Subcutaneous abdominal adipose tissue (tissue), 5 donors: ENCODE data around the gene ZDHHC14.
"Not testable (repeated sequence)": the region's sequence is repeated elsewhere in the genome, so short reads cannot be mapped to it uniquely, and the experiment has no call there.

ENCODE experiments used
- H3K27ac ChIP-seq: one replicate; pipeline ENCODE4 v1.7.0; 2013; ENCODE audit warnings: low read depth, mild to moderate bottlenecking, inconsistent platforms, low read length, moderate library complexity
- H3K27me3 ChIP-seq, 5 donors: one replicate each; pipeline ENCODE4 v1.7.0; 2013; ENCODE audit warnings: low read length in 5 of 5, inconsistent platforms in 1 of 5; ENCODE audit not compliant: control insufficient read depth in 5 of 5, insufficient read depth in 4 of 5
- H3K36me3 ChIP-seq, 5 donors: one replicate each; pipeline ENCODE4 v1.7.0; 2013; ENCODE audit warnings: low read length in 5 of 5; ENCODE audit not compliant: control insufficient read depth in 5 of 5, insufficient read depth in 5 of 5
- H3K4me1 ChIP-seq, 5 donors: one replicate each; pipeline ENCODE4 v1.7.0; 2013; ENCODE audit warnings: low read length in 5 of 5, mild to moderate bottlenecking in 3 of 5, moderate library complexity in 1 of 5; ENCODE audit not compliant: control insufficient read depth in 5 of 5, insufficient read depth in 5 of 5
- H3K4me3 ChIP-seq, 5 donors: one replicate each; pipeline ENCODE4 v1.7.0; 2013; ENCODE audit warnings: low read length in 5 of 5, low read depth in 1 of 5
- H3K9ac ChIP-seq, 5 donors: one replicate each; pipeline ENCODE4 v1.7.0; 2013; ENCODE audit warnings: low read length in 5 of 5, mild to moderate bottlenecking in 4 of 5, moderate library complexity in 3 of 5
- H3K9me3 ChIP-seq, 5 donors: one replicate each; pipeline ENCODE4 v1.7.0; 2013; ENCODE audit warnings: low read length in 5 of 5; ENCODE audit not compliant: control insufficient read depth in 5 of 5
- donor health status: healthy.
- donor health status: healthy.
- donor health status: healthy.
- donor health status: healthy.
- donor health status: healthy.

Gene ZDHHC14

GRCh38 chr6:157459327-157459726, 78.3 kb downstream of the ZDHHC14 start:
- Histone ChIP-seq H3K4me3 (no peak overlapping the region), H3K9me3 (no peaks in the 10 kb centered on the region), H3K36me3 (no peaks in the 10 kb centered on the region), H3K4me1 (peaks cover 0 to 49% (median 6%) of the 10 kb centered on the region in 5 donors), H3K27me3 (peaks cover 0 to 4% (median 0%) of the 10 kb centered on the region in 5 donors), H3K27ac (no peak overlapping the region), H3K9ac (no peak overlapping the region)

GRCh38 chr6:157460182-157460999, 79.4 kb downstream of the ZDHHC14 start:
- no peak overlapping the region for H3K27ac ChIP-seq

GRCh38 chr6:157461000-157461915, 80.3 kb downstream of the ZDHHC14 start:
- H3K9ac ChIP-seq: peak overlapping the region in 1 of 5 donors; percentile 30
- no peak overlapping the region for H3K4me3 ChIP-seq
- H3K9me3 ChIP-seq: no peaks in the 10 kb centered on the region
- H3K4me1 ChIP-seq: peaks cover 0 to 36% (median 5%) of the 10 kb centered on the region in 5 donors
- no peak overlapping the region for H3K27ac ChIP-seq
- peaks cover 0 to 4% (median 0%) of the 10 kb centered on the region in 5 donors for H3K27me3 ChIP-seq
- H3K36me3 ChIP-seq: no peaks in the 10 kb centered on the region

More at GRCh38 chr6:157460182-157460999, 79.4 kb downstream of the ZDHHC14 start:
- Histone ChIP-seq H3K9me3 (no peaks in the 10 kb centered on the region), H3K4me3 (no peak overlapping the region), H3K4me1 (peaks cover 0 to 45% (median 6%) of the 10 kb centered on the region in 5 donors), H3K36me3 (no peaks in the 10 kb centered on the region), H3K27me3 (peaks cover 0 to 4% (median 0%) of the 10 kb centered on the region in 5 donors), H3K9ac (no peak overlapping the region)

GRCh38 chr6:157462956-157463742, 82.2 kb downstream of the ZDHHC14 start:
- no peak overlapping the region for H3K4me3 ChIP-seq
- no peak overlapping the region for H3K9ac ChIP-seq
- peaks cover 0 to 34% (median 3%) of the 10 kb centered on the region in 5 donors for H3K4me1 ChIP-seq
- no peak overlapping the region for H3K27ac ChIP-seq
- H3K9me3 ChIP-seq: no peaks in the 10 kb centered on the region
- H3K36me3 ChIP-seq: no peaks in the 10 kb centered on the region
- peaks cover 0 to 4% (median 0%) of the 10 kb centered on the region in 5 donors for H3K27me3 ChIP-seq

- not testable (repeated sequence) for H3K9ac ChIP-seq
These were observed 82.7 kb downstream of the ZDHHC14 start for GRCh38 chr6:157463743-157464135.

GRCh38 chr6:157464653-157465535, 83.9 kb downstream of the ZDHHC14 start:
- Histone ChIP-seq H3K4me3 (no peak overlapping the region), H3K9me3 (no peaks in the 10 kb centered on the region), H3K4me1 (peaks cover 0 to 34% (median 3%) of the 10 kb centered on the region in 5 donors), H3K27ac (no peak overlapping the region), H3K9ac (no peak overlapping the region), H3K36me3 (no peaks in the 10 kb centered on the region), H3K27me3 (no peaks in the 10 kb centered on the region)

More at GRCh38 chr6:157463743-157464135, 82.7 kb downstream of the ZDHHC14 start:
- H3K36me3 ChIP-seq, H3K27me3 ChIP-seq, H3K27ac ChIP-seq, H3K9me3 ChIP-seq, H3K4me3 ChIP-seq: not testable (repeated sequence)
- peaks cover 0 to 34% (median 3%) of the 10 kb centered on the region in 5 donors for H3K4me1 ChIP-seq

- Histone ChIP-seq H3K27ac (no peak overlapping the region), H3K27me3 (no peaks in the 10 kb centered on the region), H3K9ac (no peak overlapping the region), H3K4me3 (no peak overlapping the region), H3K9me3 (no peaks in the 10 kb centered on the region), H3K4me1 (peaks cover 0 to 22% (median 3%) of the 10 kb centered on the region in 5 donors), H3K36me3 (no peaks in the 10 kb centered on the region)
These were observed 85.3 kb downstream of the ZDHHC14 start for GRCh38 chr6:157466342-157466648.

GRCh38 chr6:157467339-157467738, 86.3 kb downstream of the ZDHHC14 start:
- not testable (repeated sequence) for H3K27me3 ChIP-seq, H3K9ac ChIP-seq, H3K9me3 ChIP-seq, H3K4me3 ChIP-seq, H3K36me3 ChIP-seq, H3K27ac ChIP-seq
- peaks cover 0 to 11% (median 0%) of the 10 kb centered on the region in 5 donors for H3K4me1 ChIP-seq

- Histone ChIP-seq H3K36me3 (no peaks in the 10 kb centered on the region), H3K27ac (no peak overlapping the region), H3K4me1 (peaks cover 0 to 4% (median 0%) of the 10 kb centered on the region in 5 donors), H3K9me3 (no peaks in the 10 kb centered on the region), H3K9ac (no peak overlapping the region), H3K4me3 (no peak overlapping the region), H3K27me3 (peaks cover 0 to 3% (median 0%) of the 10 kb centered on the region in 5 donors)
These were observed 87.1 kb downstream of the ZDHHC14 start for GRCh38 chr6:157468054-157468453.
